Measurements from ENCODE around the gene KATNBL1. TPM values are rescaled to one million over a fixed set of nuclear protein-coding genes. Genes with fewer than 3 reads are reported as not detected.

The KATNBL1 gene
- total RNA-seq, 4 donors from 2014 or later = 28.6 to 60.7 (median 40.0) TPM

GRCh38 chr15:34246276-34246976 lies 36.5 kb upstream of the KATNBL1 start:
- peaks cover 0 to 80% of the 10 kb centered on the region in 2 donors for H3K36me3 ChIP-seq
- ATAC-seq = no peak
- no peaks in the 10 kb centered on the region for H3K4me1 ChIP-seq
- no peak overlapping the region for H3K27ac ChIP-seq
- no peak for TF ChIP-seq EP300 (IDR thresholded peaks at IDR 0.05)
- TF ChIP-seq CTCF (IDR thresholded peaks at IDR 0.05) = no peak
- no peak for TF ChIP-seq POLR2A (IDR thresholded peaks at IDR 0.05)
- TF ChIP-seq POLR2AphosphoS5 (IDR thresholded peaks at IDR 0.05) = no peak
- no peaks in the 10 kb centered on the region for H3K9me3 ChIP-seq
- no peak overlapping the region for H3K4me3 ChIP-seq
- no peaks in the 10 kb centered on the region for H3K27me3 ChIP-seq
- WGBS, 2 donors (ENCODE audit: low coverage in 1 of 2) = 89 to 96% methylated on average over 4 to 7 of the region's 9 CpGs

GRCh38 chr15:34243226-34243625 lies 33.3 kb upstream of the KATNBL1 start:
- TF ChIP-seq CTCF (IDR thresholded peaks at IDR 0.05) (no peak), EP300 (IDR thresholded peaks at IDR 0.05) (no peak), POLR2A (IDR thresholded peaks at IDR 0.05) (no peak), POLR2AphosphoS5 (IDR thresholded peaks at IDR 0.05) (no peak)
- H3K36me3 ChIP-seq = peaks cover 0 to 81% of the 10 kb centered on the region in 2 donors
- H3K27me3 ChIP-seq = no peaks in the 10 kb centered on the region
- H3K27ac ChIP-seq = no peak overlapping the region
- no peak overlapping the region for H3K4me3 ChIP-seq
- H3K9me3 ChIP-seq = no peaks in the 10 kb centered on the region
- H3K4me1 ChIP-seq = no peaks in the 10 kb centered on the region
- WGBS, 2 donors (ENCODE audit: low coverage in 1 of 2) = 17 to 55% methylated on average over 3 of the region's 3 CpGs
- no peak for ATAC-seq

- H3K4me1 ChIP-seq = no peaks in the 10 kb centered on the region
- no peaks in the 10 kb centered on the region for H3K27me3 ChIP-seq
- ATAC-seq = no peak
- no peak for TF ChIP-seq POLR2A (IDR thresholded peaks at IDR 0.05)
- TF ChIP-seq EP300 (IDR thresholded peaks at IDR 0.05) = no peak
- WGBS, 2 donors (ENCODE audit: low coverage in 1 of 2) = 82 to 93% methylated on average over 3 to 4 of the region's 4 CpGs
- no peak overlapping the region for H3K27ac ChIP-seq
- H3K4me3 ChIP-seq = no peak overlapping the region
- H3K36me3 ChIP-seq = peaks cover 0 to 86% of the 10 kb centered on the region in 2 donors
- H3K9me3 ChIP-seq = no peaks in the 10 kb centered on the region
Observed at GRCh38 chr15:34242331-34242710, 32.4 kb upstream of the KATNBL1 start.

GRCh38 chr15:34241376-34242330 lies 31.8 kb upstream of the KATNBL1 start:
- WGBS, 2 donors (ENCODE audit: low coverage in 1 of 2) = 59 to 63% methylated on average over 1 of the region's 1 CpG
- no peaks in the 10 kb centered on the region for H3K27me3 ChIP-seq
- TF ChIP-seq EP300 (IDR thresholded peaks at IDR 0.05) (no peak), POLR2AphosphoS5 (IDR thresholded peaks at IDR 0.05) (no peak), POLR2A (IDR thresholded peaks at IDR 0.05) (no peak), CTCF (IDR thresholded peaks at IDR 0.05) (peak; percentile 53 to 64 (median 60))
- H3K4me3 ChIP-seq = no peak overlapping the region
- no peak for ATAC-seq
- peaks cover 0 to 86% of the 10 kb centered on the region in 2 donors for H3K36me3 ChIP-seq
- H3K4me1 ChIP-seq = no peaks in the 10 kb centered on the region
- H3K9me3 ChIP-seq = no peaks in the 10 kb centered on the region
- H3K27ac ChIP-seq = no peak overlapping the region

GRCh38 chr15:34240537-34240936 lies 30.6 kb upstream of the KATNBL1 start:
- H3K4me1 ChIP-seq = no peaks in the 10 kb centered on the region
- H3K27me3 ChIP-seq = no peaks in the 10 kb centered on the region
- no peak for ATAC-seq
- no peak overlapping the region for H3K4me3 ChIP-seq
- TF ChIP-seq POLR2AphosphoS5 (IDR thresholded peaks at IDR 0.05) (no peak), CTCF (IDR thresholded peaks at IDR 0.05) (no peak), EP300 (IDR thresholded peaks at IDR 0.05) (no peak), POLR2A (IDR thresholded peaks at IDR 0.05) (no peak)
- peaks cover 0 to 92% of the 10 kb centered on the region in 2 donors for H3K36me3 ChIP-seq
- 90% methylated on average over 2 to 3 of the region's 3 CpGs for WGBS, 2 donors (ENCODE audit: low coverage in 1 of 2)
- H3K9me3 ChIP-seq = no peaks in the 10 kb centered on the region
- H3K27ac ChIP-seq = no peak overlapping the region
